ENCODE results near the gene SEZ6.

GRCh38 chr17:28907709-28908475 lies 97.9 kb downstream of the SEZ6 start:
- no peak for TF ChIP-seq CTCF (IDR thresholded peaks at IDR 0.05)
- TF ChIP-seq POLR2A (IDR thresholded peaks at IDR 0.05), result no peak
